ENCODE measurements around the gene CMTM5.

DNA sequence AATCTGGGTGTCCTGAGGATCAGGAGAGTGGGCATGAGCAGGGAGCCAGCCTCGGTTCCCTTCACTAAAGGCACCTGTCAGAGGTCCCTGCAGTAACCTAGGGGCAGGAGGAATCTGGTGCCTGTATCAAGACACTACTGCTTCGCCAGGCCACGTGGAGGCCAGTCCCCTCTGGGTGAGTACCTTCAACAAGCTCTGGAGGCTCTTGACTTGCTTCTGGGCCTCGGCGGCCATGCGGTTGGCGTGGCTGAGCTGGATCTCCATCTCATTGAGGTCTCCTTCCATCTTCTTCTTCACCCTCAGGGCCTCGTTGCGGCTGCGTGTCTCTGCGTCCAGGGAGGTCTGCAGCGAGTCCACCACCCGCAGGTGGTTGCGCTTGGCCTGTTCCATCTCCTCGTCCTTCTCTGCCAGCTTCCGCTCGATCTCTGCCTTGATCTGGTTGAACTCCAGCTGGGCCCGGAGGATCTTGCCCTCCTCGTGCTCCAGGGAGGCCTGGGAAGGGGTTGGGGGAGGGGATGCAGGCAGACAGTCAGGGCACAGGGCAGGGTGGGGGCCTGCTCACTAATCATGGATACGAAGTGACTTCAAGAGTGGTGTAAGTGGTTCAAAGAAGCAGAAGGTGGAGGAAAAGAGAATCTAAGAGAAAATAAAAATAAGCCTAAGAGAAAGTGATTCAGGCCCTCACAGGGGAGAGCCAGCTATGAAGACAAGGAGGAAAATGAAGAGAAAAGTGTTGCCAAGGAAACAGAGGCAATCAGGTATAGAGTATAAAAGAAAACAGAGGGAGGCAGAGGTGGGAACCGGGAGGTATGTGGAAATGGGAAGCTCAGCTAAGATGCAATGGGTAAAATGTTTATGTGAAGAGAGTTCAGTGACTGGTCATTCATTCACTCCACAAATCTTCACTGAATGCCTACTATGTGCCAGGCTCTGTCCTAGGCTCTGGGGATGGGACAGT lies 39.3 kb downstream of the CMTM5 start:
- TF ChIP-seq, protein P1, sequence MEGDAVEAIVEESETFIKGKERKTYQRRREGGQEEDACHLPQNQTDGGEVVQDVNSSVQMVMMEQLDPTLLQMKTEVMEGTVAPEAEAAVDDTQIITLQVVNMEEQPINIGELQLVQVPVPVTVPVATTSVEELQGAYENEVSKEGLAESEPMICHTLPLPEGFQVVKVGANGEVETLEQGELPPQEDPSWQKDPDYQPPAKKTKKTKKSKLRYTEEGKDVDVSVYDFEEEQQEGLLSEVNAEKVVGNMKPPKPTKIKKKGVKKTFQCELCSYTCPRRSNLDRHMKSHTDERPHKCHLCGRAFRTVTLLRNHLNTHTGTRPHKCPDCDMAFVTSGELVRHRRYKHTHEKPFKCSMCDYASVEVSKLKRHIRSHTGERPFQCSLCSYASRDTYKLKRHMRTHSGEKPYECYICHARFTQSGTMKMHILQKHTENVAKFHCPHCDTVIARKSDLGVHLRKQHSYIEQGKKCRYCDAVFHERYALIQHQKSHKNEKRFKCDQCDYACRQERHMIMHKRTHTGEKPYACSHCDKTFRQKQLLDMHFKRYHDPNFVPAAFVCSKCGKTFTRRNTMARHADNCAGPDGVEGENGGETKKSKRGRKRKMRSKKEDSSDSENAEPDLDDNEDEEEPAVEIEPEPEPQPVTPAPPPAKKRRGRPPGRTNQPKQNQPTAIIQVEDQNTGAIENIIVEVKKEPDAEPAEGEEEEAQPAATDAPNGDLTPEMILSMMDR (IDR thresholded peaks at IDR 0.05): no peak
- TF ChIP-seq EZH2phosphoT487 (IDR thresholded peaks at IDR 0.05): no peak
- no peak for TF ChIP-seq EZH2 (IDR thresholded peaks at IDR 0.05)
